HG03565 (cell line): ENCODE measurements around the gene EFCAB8.
"Not testable (repeated sequence)": the region's sequence is repeated elsewhere in the genome, so short reads cannot be mapped to it uniquely, and the experiment has no call there.

Source experiments
- ATAC-seq: cut with Tn5 transposase; IDR thresholded peaks from one replicate; pipeline ENCODE4 v1.9.1; 2021; ENCODE audit warnings: mild to moderate bottlenecking, moderate library complexity; ENCODE audit not compliant: unreplicated experiment

The EFCAB8 gene

GRCh38 chr20:32946629-32947028 lies 87.9 kb downstream of the EFCAB8 start:
- ATAC-seq = no peak

- ATAC-seq = not testable (repeated sequence)
Observed at GRCh38 chr20:32950539-32950938, 91.8 kb downstream of the EFCAB8 start.

GRCh38 chr20:32957459-32957858 lies 98.7 kb downstream of the EFCAB8 start:
- no peak for ATAC-seq

- no peak for ATAC-seq
Observed at GRCh38 chr20:32958574-32958973, 99.9 kb downstream of the EFCAB8 start.

- no peak for ATAC-seq
Observed at GRCh38 chr20:32959351-32960221, 100.9 kb downstream of the EFCAB8 start.

GRCh38 chr20:32960222-32960518 lies 101.4 kb downstream of the EFCAB8 start:
- ATAC-seq = no peak

GRCh38 chr20:32960849-32961731 lies 102.4 kb downstream of the EFCAB8 start:
- no peak for ATAC-seq

- no peak for ATAC-seq
Observed at GRCh38 chr20:32962053-32962452, 103.3 kb downstream of the EFCAB8 start.

- ATAC-seq = not testable (repeated sequence)
Observed at GRCh38 chr20:32962646-32963045, 103.9 kb downstream of the EFCAB8 start.

GRCh38 chr20:32963176-32963575 lies 104.5 kb downstream of the EFCAB8 start:
- ATAC-seq = no peak

GRCh38 chr20:32964575-32964974 lies 105.9 kb downstream of the EFCAB8 start:
- ATAC-seq = no peak

GRCh38 chr20:32965115-32965514 lies 106.4 kb downstream of the EFCAB8 start:
- ATAC-seq = no peak

GRCh38 chr20:32965581-32966373 lies 107.1 kb downstream of the EFCAB8 start:
- ATAC-seq = no peak

GRCh38 chr20:32966382-32966781 lies 107.7 kb downstream of the EFCAB8 start:
- no peak for ATAC-seq

- no peak for ATAC-seq
Observed at GRCh38 chr20:32966881-32967781, 108.4 kb downstream of the EFCAB8 start.

- ATAC-seq = no peak
Observed at GRCh38 chr20:32967961-32968457, 109.3 kb downstream of the EFCAB8 start.

- no peak for ATAC-seq
Observed at GRCh38 chr20:32968478-32969241, 109.9 kb downstream of the EFCAB8 start.

GRCh38 chr20:32969356-32970114 lies 110.8 kb downstream of the EFCAB8 start:
- no peak for ATAC-seq
